ENCODE measurements around the gene AATF. TPM values are rescaled to one million over a fixed set of nuclear protein-coding genes. Genes with fewer than 3 reads are reported as not detected.

The AATF gene
- total and polyA plus RNA-seq, 2 donors from 2014 or later: 36.8 to 50.4 TPM

GRCh38 chr17:36920032-36921005, 28.4 kb upstream of the AATF start:
- DNase-seq (peak; percentile 48 to 72 (median 57)), FAIRE-seq (no peak)
- Histone ChIP-seq H3K36me3 (ENCODE audit: control insufficient read depth in 2 of 3, insufficient read depth in 3 of 3, low read length in 3 of 3) (peaks cover 0 to under 1% (median 0%) of the 10 kb centered on the region in 3 donors), H3K9me3 (ENCODE audit: control insufficient read depth in 2 of 3, insufficient read depth in 1 of 3, low read length in 3 of 3) (no peaks in the 10 kb centered on the region), H3K4me1 (ENCODE audit: control insufficient read depth in 2 of 3, insufficient read depth in 2 of 3, low read depth in 1 of 3, low read length in 3 of 3) (peaks cover 0 to 12% (median 0%) of the 10 kb centered on the region in 3 donors), H3K9ac (ENCODE audit: low read length in 3 of 3) (no peak overlapping the region), H3K27me3 (ENCODE audit: control insufficient read depth, insufficient read depth, low read length) (no peaks in the 10 kb centered on the region), H3K4me3 (ENCODE audit: low read length in 3 of 3) (no peak overlapping the region), H3K27ac (ENCODE audit: low read depth in 2 of 2, low read length in 2 of 2) (peak overlapping the region; percentile 43 to 76)
- TF ChIP-seq CTCF (IDR thresholded peaks at IDR 0.05; ENCODE audit: borderline replicate concordance, extremely low read depth, insufficient read depth): no peak
- intact Hi-C loops (cut with DNase I): no loop called here

GRCh38 chr17:36921095-36921851, 27.5 kb upstream of the AATF start:
- H3K4me3 ChIP-seq (ENCODE audit: low read length in 3 of 3): no peak overlapping the region
- H3K9ac ChIP-seq (ENCODE audit: low read length in 3 of 3): no peak overlapping the region
- FAIRE-seq (no peak), DNase-seq (peak; percentile 26 to 74 (median 65))
- peaks cover 0 to 12% (median 0%) of the 10 kb centered on the region in 3 donors for H3K4me1 ChIP-seq (ENCODE audit: control insufficient read depth in 2 of 3, insufficient read depth in 2 of 3, low read depth in 1 of 3, low read length in 3 of 3)
- intact Hi-C loops (cut with DNase I): no loop called here
- H3K9me3 ChIP-seq (ENCODE audit: control insufficient read depth in 2 of 3, insufficient read depth in 1 of 3, low read length in 3 of 3): no peaks in the 10 kb centered on the region
- H3K36me3 ChIP-seq (ENCODE audit: control insufficient read depth in 2 of 3, insufficient read depth in 3 of 3, low read length in 3 of 3): peaks cover 0 to 3% (median 0%) of the 10 kb centered on the region in 3 donors
- no peaks in the 10 kb centered on the region for H3K27me3 ChIP-seq (ENCODE audit: control insufficient read depth, insufficient read depth, low read length)
- peak overlapping the region; percentile 75 to 76 for H3K27ac ChIP-seq (ENCODE audit: low read depth in 2 of 2, low read length in 2 of 2)
- no peak for TF ChIP-seq CTCF (IDR thresholded peaks at IDR 0.05; ENCODE audit: borderline replicate concordance, extremely low read depth, insufficient read depth)

- FAIRE-seq (no peak), DNase-seq (no peak)
- no peak overlapping the region for H3K9ac ChIP-seq (ENCODE audit: low read length in 3 of 3)
- H3K36me3 ChIP-seq (ENCODE audit: control insufficient read depth in 2 of 3, insufficient read depth in 3 of 3, low read length in 3 of 3): peaks cover 0 to 3% (median 0%) of the 10 kb centered on the region in 3 donors
- peak overlapping the region in 1 of 2 donors; percentile 76 for H3K27ac ChIP-seq (ENCODE audit: low read depth in 2 of 2, low read length in 2 of 2)
- H3K27me3 ChIP-seq (ENCODE audit: control insufficient read depth, insufficient read depth, low read length): peaks cover 2% of the 10 kb centered on the region
- intact Hi-C loops (cut with DNase I): no loop called here
- H3K9me3 ChIP-seq (ENCODE audit: control insufficient read depth in 2 of 3, insufficient read depth in 1 of 3, low read length in 3 of 3): no peaks in the 10 kb centered on the region
- H3K4me3 ChIP-seq (ENCODE audit: low read length in 3 of 3): no peak overlapping the region
- H3K4me1 ChIP-seq (ENCODE audit: control insufficient read depth in 2 of 3, insufficient read depth in 2 of 3, low read depth in 1 of 3, low read length in 3 of 3): peaks cover 0 to 12% (median 0%) of the 10 kb centered on the region in 3 donors
- TF ChIP-seq CTCF (IDR thresholded peaks at IDR 0.05; ENCODE audit: borderline replicate concordance, extremely low read depth, insufficient read depth): no peak
Observed at GRCh38 chr17:36922175-36922574, 26.6 kb upstream of the AATF start.

Measured in kidney (tissue), 14 donors.